Karpas-422 (cell line): ENCODE measurements around the gene PRKN. TPM values are rescaled to one million over a fixed set of nuclear protein-coding genes. Genes with fewer than 3 reads are reported as not detected.

Experiments
- DNase-seq: peaks from one replicate; pipeline ENCODE4 v3.0.0-alpha.2; 2015
- H2AFZ ChIP-seq: fragments of 200-600 bp; sonication (generic); 2 replicates; pipeline ENCODE4 v1.6.1; 2014; ENCODE audit warnings: antibody characterized with exemption, low read length, mixed read lengths
- H3K27ac ChIP-seq: fragments of 200-600 bp; sonication (generic); 2 replicates; pipeline ENCODE4 v1.5.1; 2014; ENCODE audit warnings: mild to moderate bottlenecking, low read length, moderate library complexity
- H3K27me3 ChIP-seq: fragments of 200-600 bp; sonication (generic); 2 replicates; pipeline ENCODE4 v1.6.1; 2014; ENCODE audit warnings: low read length, mixed read lengths
- H3K36me3 ChIP-seq: fragments of 200-600 bp; sonication (generic); 2 replicates; pipeline ENCODE4 v1.6.1; 2014; ENCODE audit warnings: low read length, mixed read lengths; ENCODE audit not compliant: insufficient read depth
- H3K4me1 ChIP-seq: fragments of 200-600 bp; sonication (generic); 2 replicates; pipeline ENCODE4 v1.6.1; 2014; ENCODE audit warnings: mild to moderate bottlenecking, low read length, mixed read lengths
- H3K4me2 ChIP-seq: fragments of 200-600 bp; sonication (generic); 2 replicates; pipeline ENCODE4 v1.6.1; 2014; ENCODE audit warnings: low read length, low read depth, mild to moderate bottlenecking; ENCODE audit not compliant: poor library complexity, severe bottlenecking
- H3K4me3 ChIP-seq: fragments of 200-600 bp; sonication (generic); 2 replicates; pipeline ENCODE4 v1.5.1; 2014; ENCODE audit warnings: mild to moderate bottlenecking, antibody characterized with exemption, low read length, mixed read lengths
- H3K79me2 ChIP-seq: fragments of 200-600 bp; sonication (generic); 2 replicates; pipeline ENCODE4 v1.6.1; 2014; ENCODE audit warnings: mild to moderate bottlenecking, low read length, mixed read lengths
- H3K9ac ChIP-seq: fragments of 200-600 bp; sonication (generic); 2 replicates; pipeline ENCODE4 v1.6.0; 2014; ENCODE audit warnings: low read length
- H3K9me2 ChIP-seq: fragments of 200-600 bp; sonication (generic), shearing (Covaris generic); replicated peaks from 2 replicates; pipeline ENCODE4 v1.6.0; 2014; ENCODE audit warnings: mild to moderate bottlenecking, low read length, moderate library complexity; ENCODE audit not compliant: insufficient read depth
- H3K9me3 ChIP-seq: fragments of 300-700, 200-600 bp; sonication (generic); 2 replicates; pipeline ENCODE4 v1.6.1; 2014; ENCODE audit warnings: low read length, mixed read lengths
- H4K20me1 ChIP-seq: fragments of 200-600 bp; sonication (generic); 2 replicates; pipeline ENCODE4 v1.6.1; 2014; ENCODE audit warnings: mild to moderate bottlenecking, antibody characterized with exemption, low read length, low read depth; ENCODE audit not compliant: insufficient read depth
- total RNA-seq: library from RNA; depleted of rRNA; stranded (reverse); fragments of >200 nt; shearing (Covaris generic); gene quantifications from 2 replicates; pipeline ENCODE4 v1.2.3, GENCODE V29; 2014; ENCODE audit warnings: low replicate concordance

PRKN gene
- total RNA-seq, 1 experiment from 2014 or later = not detected

- H3K36me3 ChIP-seq = no peaks in the 10 kb centered on the region
- no peaks in the 10 kb centered on the region for H3K79me2 ChIP-seq
- H3K27ac ChIP-seq = no peak overlapping the region
- H3K9me3 ChIP-seq = no peaks in the 10 kb centered on the region; the same call in 1 of the 2 replicates
- H3K4me3 ChIP-seq = no peak overlapping the region
- H4K20me1 ChIP-seq = no peaks in the 10 kb centered on the region
- H3K4me2 ChIP-seq = no peak overlapping the region
- no peak overlapping the region for H2AFZ ChIP-seq
- no peak overlapping the region for H3K9ac ChIP-seq
- no peak for DNase-seq
- H3K4me1 ChIP-seq = no peaks in the 10 kb centered on the region
- no peaks in the 10 kb centered on the region for H3K9me2 ChIP-seq
- H3K27me3 ChIP-seq = no peaks in the 10 kb centered on the region
These were observed 1318.2 kb downstream of the PRKN start for GRCh38 chr6:161409353-161409752.

- Histone ChIP-seq H3K9ac (no peak overlapping the region), H3K36me3 (no peaks in the 10 kb centered on the region), H3K27me3 (no peaks in the 10 kb centered on the region), H3K79me2 (no peaks in the 10 kb centered on the region), H3K4me3 (no peak overlapping the region), H3K27ac (no peak overlapping the region), H2AFZ (no peak overlapping the region), H3K4me1 (no peaks in the 10 kb centered on the region), H3K4me2 (no peak overlapping the region), H3K9me3 (no peaks in the 10 kb centered on the region; the same call in 1 of the 2 replicates), H3K9me2 (no peaks in the 10 kb centered on the region), H4K20me1 (no peaks in the 10 kb centered on the region)
- DNase-seq = no peak
These were observed 1319.5 kb downstream of the PRKN start for GRCh38 chr6:161408041-161408440.

- Histone ChIP-seq H2AFZ (no peak overlapping the region), H3K79me2 (no peaks in the 10 kb centered on the region), H3K9me2 (no peaks in the 10 kb centered on the region), H3K9me3 (no peaks in the 10 kb centered on the region; the same call in 1 of the 2 replicates), H3K27me3 (no peaks in the 10 kb centered on the region), H4K20me1 (no peaks in the 10 kb centered on the region), H3K4me1 (no peaks in the 10 kb centered on the region), H3K4me3 (no peak overlapping the region), H3K4me2 (no peak overlapping the region), H3K9ac (no peak overlapping the region), H3K36me3 (no peaks in the 10 kb centered on the region), H3K27ac (no peak overlapping the region)
- no peak for DNase-seq
These were observed 1320.0 kb downstream of the PRKN start for GRCh38 chr6:161407581-161407980.

GRCh38 chr6:161407115-161407514 lies 1320.5 kb downstream of the PRKN start:
- H3K36me3 ChIP-seq = no peaks in the 10 kb centered on the region
- H3K27me3 ChIP-seq = no peaks in the 10 kb centered on the region
- H3K27ac ChIP-seq = no peak overlapping the region
- H3K4me1 ChIP-seq = no peaks in the 10 kb centered on the region
- no peaks in the 10 kb centered on the region for H3K9me2 ChIP-seq
- no peaks in the 10 kb centered on the region; the same call in 1 of the 2 replicates for H3K9me3 ChIP-seq
- H3K9ac ChIP-seq = no peak overlapping the region
- H2AFZ ChIP-seq = no peak overlapping the region
- no peak overlapping the region for H3K4me3 ChIP-seq
- no peaks in the 10 kb centered on the region for H3K79me2 ChIP-seq
- H4K20me1 ChIP-seq = no peaks in the 10 kb centered on the region
- no peak overlapping the region for H3K4me2 ChIP-seq
- no peak for DNase-seq

GRCh38 chr6:161406646-161407045 lies 1320.9 kb downstream of the PRKN start:
- Histone ChIP-seq H3K27ac (no peak overlapping the region), H3K27me3 (no peaks in the 10 kb centered on the region), H3K79me2 (no peaks in the 10 kb centered on the region), H3K4me2 (no peak overlapping the region), H3K9me3 (no peaks in the 10 kb centered on the region), H2AFZ (no peak overlapping the region), H4K20me1 (no peaks in the 10 kb centered on the region), H3K4me1 (no peaks in the 10 kb centered on the region), H3K9me2 (no peaks in the 10 kb centered on the region), H3K36me3 (no peaks in the 10 kb centered on the region), H3K9ac (no peak overlapping the region), H3K4me3 (no peak overlapping the region)
- DNase-seq = no peak

- DNase-seq = no peak
- H3K4me1 ChIP-seq = no peaks in the 10 kb centered on the region
- no peaks in the 10 kb centered on the region for H3K36me3 ChIP-seq
- H3K79me2 ChIP-seq = no peaks in the 10 kb centered on the region
- H3K4me2 ChIP-seq = no peak overlapping the region
- no peak overlapping the region for H2AFZ ChIP-seq
- no peak overlapping the region for H3K27ac ChIP-seq
- H4K20me1 ChIP-seq = no peaks in the 10 kb centered on the region
- no peaks in the 10 kb centered on the region for H3K9me2 ChIP-seq
- no peak overlapping the region for H3K4me3 ChIP-seq
- H3K9me3 ChIP-seq = no peaks in the 10 kb centered on the region
- H3K27me3 ChIP-seq = no peaks in the 10 kb centered on the region
- no peak overlapping the region for H3K9ac ChIP-seq
These were observed 1322.1 kb downstream of the PRKN start for GRCh38 chr6:161405418-161405817.

- Histone ChIP-seq H3K4me1 (no peaks in the 10 kb centered on the region), H3K9me3 (no peaks in the 10 kb centered on the region), H3K4me3 (no peak overlapping the region), H3K4me2 (no peak overlapping the region), H3K9me2 (no peaks in the 10 kb centered on the region), H4K20me1 (no peaks in the 10 kb centered on the region), H2AFZ (no peak overlapping the region), H3K36me3 (no peaks in the 10 kb centered on the region), H3K27ac (no peak overlapping the region), H3K27me3 (no peaks in the 10 kb centered on the region), H3K79me2 (no peaks in the 10 kb centered on the region), H3K9ac (no peak overlapping the region)
- DNase-seq = no peak
These were observed 1323.8 kb downstream of the PRKN start for GRCh38 chr6:161403717-161404116.

GRCh38 chr6:161401587-161402309 lies 1325.8 kb downstream of the PRKN start:
- Histone ChIP-seq H4K20me1 (no peaks in the 10 kb centered on the region), H3K9ac (no peak overlapping the region), H2AFZ (no peak overlapping the region), H3K4me1 (no peaks in the 10 kb centered on the region), H3K4me2 (no peak overlapping the region), H3K27me3 (no peaks in the 10 kb centered on the region), H3K9me2 (no peaks in the 10 kb centered on the region), H3K9me3 (no peaks in the 10 kb centered on the region), H3K79me2 (no peaks in the 10 kb centered on the region), H3K27ac (no peak overlapping the region), H3K4me3 (no peak overlapping the region), H3K36me3 (no peaks in the 10 kb centered on the region)
- DNase-seq = no peak
